ENCODE results near the gene SHOC2. TPM values are rescaled to one million over a fixed set of nuclear protein-coding genes. Genes with fewer than 3 reads are reported as not detected.

Gene SHOC2
- total and polyA plus RNA-seq, 2 of the 8 experiments (the other 6 are each of a cell fraction or from before 2014, with no cell fraction given): 7.6 to 28.2 TPM

- no peak for TF ChIP-seq NANOG (IDR thresholded peaks at IDR 0.05; ENCODE audit: insufficient read depth, low read depth, low read length, poor library complexity, severe bottlenecking)
- no peak for TF ChIP-seq SIX5 (IDR thresholded peaks at IDR 0.05; ENCODE audit: low read depth, low read length)
- TF ChIP-seq SRF (IDR thresholded peaks at IDR 0.05; ENCODE audit: low read depth, low read length): no peak
- no peak overlapping the region for H3K4ac ChIP-seq (replicated peaks; ENCODE audit: insufficient read length, low read depth, low read length)
- no peaks in the 10 kb centered on the region for H3K4me1 ChIP-seq (replicated peaks in 1 of 4; ENCODE audit: control insufficient read depth in 3 of 4, insufficient read depth in 4 of 4, low read length in 3 of 4)
- FAIRE-seq (no peak), DNase-seq (ENCODE audit: low read depth in 1 of 2, low spot score in 2 of 2) (no peak)
- H3K4me3 ChIP-seq (ENCODE audit: extremely low read depth in 1 of 4, insufficient read depth in 2 of 4, low read depth in 3 of 4, low read length in 4 of 4): no peak overlapping the region
- peaks cover 0 to 2% of the 10 kb centered on the region in 2 experiments for H4K20me1 ChIP-seq (replicated peaks in 1 of 2; ENCODE audit: control insufficient read depth in 1 of 2, insufficient read depth in 2 of 2, low read length in 2 of 2)
- no peaks in the 10 kb centered on the region for H3K36me3 ChIP-seq (ENCODE audit: control insufficient read depth in 2 of 4, insufficient read depth in 4 of 4, low read length in 3 of 4)
- H3K27me3 ChIP-seq (replicated peaks in 1 of 4; ENCODE audit: control insufficient read depth in 3 of 4, extremely low read depth in 1 of 4, insufficient read depth in 3 of 4, low read length in 3 of 4): no peaks in the 10 kb centered on the region
- no peak overlapping the region for H2AFZ ChIP-seq (ENCODE audit: low read length)
- H3K14ac ChIP-seq (ENCODE audit: insufficient read length): no peak overlapping the region
- no peak overlapping the region for H2BK20ac ChIP-seq (ENCODE audit: low read length)
- H4K8ac ChIP-seq (ENCODE audit: extremely low read depth, insufficient read depth, low read length): no peak overlapping the region
- no peak overlapping the region for H2BK5ac ChIP-seq (ENCODE audit: low read depth, low read length)
- no peak overlapping the region for H2BK15ac ChIP-seq (ENCODE audit: low read length)
- POLR2A ChIA-PET (ENCODE audit: partially characterized antibody): no interaction called here
- H3K18ac ChIP-seq (ENCODE audit: extremely low read depth, low read length): no peak overlapping the region
- no peaks in the 10 kb centered on the region for H3K23me2 ChIP-seq (ENCODE audit: low read depth, low read length)
- no peaks in the 10 kb centered on the region for H3K79me1 ChIP-seq (ENCODE audit: low read depth, low read length)
- no peak overlapping the region for H3K4me2 ChIP-seq (ENCODE audit: insufficient read depth in 1 of 2, low read depth in 2 of 2, low read length in 2 of 2)
- H3K9ac ChIP-seq (replicated peaks in 1 of 4; ENCODE audit: extremely low read depth in 1 of 4, low read depth in 3 of 4, low read length in 3 of 4): no peak overlapping the region
- H3K56ac ChIP-seq (replicated peaks; ENCODE audit: insufficient read length, low read depth, low read length): no peak overlapping the region
- H3K79me2 ChIP-seq (ENCODE audit: control insufficient read depth in 1 of 2, insufficient read depth in 2 of 2, low read length in 2 of 2): peaks cover 0 to 81% of the 10 kb centered on the region in 2 experiments; a peak in 2 of 4 replicates
- H4K5ac ChIP-seq (ENCODE audit: insufficient read length, low read depth, low read length): no peak overlapping the region
- H3K9me3 ChIP-seq (ENCODE audit: insufficient read depth in 2 of 2, low read depth in 1 of 2, low read length in 1 of 2): no peaks in the 10 kb centered on the region
- H2BK12ac ChIP-seq (ENCODE audit: low read depth, low read length): no peak overlapping the region
- CTCF ChIA-PET (ENCODE audit: partially characterized antibody): no interaction called here
- H2AK5ac ChIP-seq (ENCODE audit: low read depth, low read length): no peak overlapping the region
- H3K27ac ChIP-seq (ENCODE audit: low read depth, low read length): no peak overlapping the region
- no peak overlapping the region for H3K23ac ChIP-seq (ENCODE audit: insufficient read length)
- H2BK120ac ChIP-seq (replicated peaks; ENCODE audit: low read depth, low read length): no peak overlapping the region
- 82% methylated on average over 2 of the region's 2 CpGs; no CpG with 5 or more reads in 1 of the 2 experiments for WGBS, 2 experiments (ENCODE audit: extremely low coverage in 1 of 2, insufficient coverage in 1 of 2, insufficient read length in 1 of 2, insufficient replicate concordance in 2 of 2, low coverage in 1 of 2, low lambda C conversion rate in 2 of 2, missing lambda C conversion rate in 1 of 2)
- H4K91ac ChIP-seq (replicated peaks; ENCODE audit: insufficient read length, low read length): no peak overlapping the region
These were observed 43.0 kb downstream of the SHOC2 start for GRCh38 chr10:110962443-110962842.

All from H1 (cell line).